ENCODE results near the gene RFT1. TPM values are rescaled to one million over a fixed set of nuclear protein-coding genes. Genes with fewer than 3 reads are reported as not detected.

Gene RFT1
- polyA plus RNA-seq, 1 donor (not counting 4 experiments of a cell fraction or from before 2014, with no cell fraction given): 34.4 TPM

GRCh38 chr3:53174346-53175250 is 44.4 kb upstream of the RFT1 start:
- Histone ChIP-seq H3K9me1 (ENCODE audit: control insufficient read depth, extremely low read depth, insufficient read depth, low read length) (no peaks in the 10 kb centered on the region), H3K4me3 (ENCODE audit: control insufficient read depth in 2 of 3, extremely low read depth in 1 of 3, insufficient read depth in 2 of 3, low read depth in 1 of 3, low read length in 3 of 3) (no peak overlapping the region), H3K79me2 (ENCODE audit: control insufficient read depth, insufficient read depth, low read length) (peaks cover 5% of the 10 kb centered on the region), H3K27ac (ENCODE audit: control insufficient read depth, insufficient read depth, low read length) (no peak overlapping the region), H3K27me3 (ENCODE audit: control insufficient read depth, extremely low read depth, insufficient read depth, low read length) (no peaks in the 10 kb centered on the region), H3K4me2 (ENCODE audit: control insufficient read depth, extremely low read depth, insufficient read depth, low read depth, low read length) (no peak overlapping the region), H3K36me3 (ENCODE audit: control insufficient read depth in 2 of 2, extremely low read depth in 1 of 2, insufficient read depth in 2 of 2, low read length in 2 of 2) (peaks cover 3 to 18% of the 10 kb centered on the region in 2 experiments), H2AFZ (ENCODE audit: control insufficient read depth, low read length) (no peak overlapping the region), H3K4me1 (ENCODE audit: control insufficient read depth, extremely low read depth, insufficient read depth, low read length) (no peaks in the 10 kb centered on the region), H4K20me1 (ENCODE audit: control insufficient read depth, extremely low read depth, insufficient read depth, low read length) (peaks cover 2% of the 10 kb centered on the region), H3K9me3 (ENCODE audit: control insufficient read depth, low read depth, low read length) (no peaks in the 10 kb centered on the region), H3K9ac (ENCODE audit: control insufficient read depth, extremely low read depth, insufficient read depth, low read length) (no peak overlapping the region)
- DNase-seq (ENCODE audit: low read depth, low spot score) (no peak), FAIRE-seq (no peak)
- no peak for TF ChIP-seq EZH2 (IDR thresholded peaks at IDR 0.05; ENCODE audit: low read length)
- dilution Hi-C loops (cut with MboI; ENCODE audit: extremely low pct_ligation_motif_present, low sequenced_read_pairs): no loop called here

- Histone ChIP-seq H3K4me3 (ENCODE audit: control insufficient read depth in 2 of 3, extremely low read depth in 1 of 3, insufficient read depth in 2 of 3, low read depth in 1 of 3, low read length in 3 of 3) (no peak overlapping the region), H3K79me2 (ENCODE audit: control insufficient read depth, insufficient read depth, low read length) (peaks cover 11% of the 10 kb centered on the region), H3K27me3 (ENCODE audit: control insufficient read depth, extremely low read depth, insufficient read depth, low read length) (no peaks in the 10 kb centered on the region), H4K20me1 (ENCODE audit: control insufficient read depth, extremely low read depth, insufficient read depth, low read length) (peaks cover 5% of the 10 kb centered on the region), H3K36me3 (ENCODE audit: control insufficient read depth in 2 of 2, extremely low read depth in 1 of 2, insufficient read depth in 2 of 2, low read length in 2 of 2) (peaks cover 3 to 8% of the 10 kb centered on the region in 2 experiments), H3K27ac (ENCODE audit: control insufficient read depth, insufficient read depth, low read length) (no peak overlapping the region), H3K9me3 (ENCODE audit: control insufficient read depth, low read depth, low read length) (no peaks in the 10 kb centered on the region), H3K4me1 (ENCODE audit: control insufficient read depth, extremely low read depth, insufficient read depth, low read length) (no peaks in the 10 kb centered on the region), H3K9ac (ENCODE audit: control insufficient read depth, extremely low read depth, insufficient read depth, low read length) (no peak overlapping the region), H2AFZ (ENCODE audit: control insufficient read depth, low read length) (no peak overlapping the region), H3K9me1 (ENCODE audit: control insufficient read depth, extremely low read depth, insufficient read depth, low read length) (no peaks in the 10 kb centered on the region), H3K4me2 (ENCODE audit: control insufficient read depth, extremely low read depth, insufficient read depth, low read depth, low read length) (no peak overlapping the region)
- no peak for TF ChIP-seq CTCF (optimal IDR thresholded peaks at IDR 0.05 in 1 of 3, IDR thresholded peaks at IDR 0.05 in 1 of 3, conservative IDR thresholded peaks at IDR 0.05 in 1 of 3; ENCODE audit: extremely low read depth in 1 of 3, insufficient read depth in 2 of 3, low read length in 3 of 3)
- FAIRE-seq (no peak), DNase-seq (ENCODE audit: low read depth, low spot score) (no peak)
- dilution Hi-C loops (cut with MboI; ENCODE audit: extremely low pct_ligation_motif_present, low sequenced_read_pairs): no loop called here
These were observed 42.9 kb upstream of the RFT1 start for GRCh38 chr3:53173107-53173506.

All from keratinocyte (primary cell).